NCI-H2171 (cell line): ENCODE results near the gene KLHL40.

Experiments used
- DNase-seq: peaks from one replicate; lab custom pipeline; 2025; lab: John Stamatoyannopoulos, UW

Gene KLHL40

GRCh38 chr3:42657675-42658074 lies 27.7 kb upstream of the KLHL40 start:
- DNase-seq: no peak

- no peak for DNase-seq
Measured at GRCh38 chr3:42658091-42658770, 27.1 kb upstream of the KLHL40 start.

- DNase-seq: no peak
Measured at GRCh38 chr3:42658771-42659390, 26.5 kb upstream of the KLHL40 start.

- DNase-seq: no peak
Measured at GRCh38 chr3:42659451-42660130, 25.7 kb upstream of the KLHL40 start.

- DNase-seq: no peak
Measured at GRCh38 chr3:42660131-42660715, 25.1 kb upstream of the KLHL40 start.

GRCh38 chr3:42660898-42661297 lies 24.4 kb upstream of the KLHL40 start:
- no peak for DNase-seq

GRCh38 chr3:42661593-42662022 lies 23.7 kb upstream of the KLHL40 start:
- no peak for DNase-seq

- DNase-seq: no peak
Measured at GRCh38 chr3:42662037-42662812, 23.1 kb upstream of the KLHL40 start.

- DNase-seq: no peak
Measured at GRCh38 chr3:42662813-42663535, 22.4 kb upstream of the KLHL40 start.

- DNase-seq: no peak
Measured at GRCh38 chr3:42663581-42664437, 21.5 kb upstream of the KLHL40 start.

- DNase-seq: no peak
Measured at GRCh38 chr3:42664438-42664803, 20.9 kb upstream of the KLHL40 start.

GRCh38 chr3:42665050-42665878 lies 20.1 kb upstream of the KLHL40 start:
- DNase-seq: no peak

- no peak for DNase-seq
Measured at GRCh38 chr3:42666022-42666421, 19.3 kb upstream of the KLHL40 start.

- no peak for DNase-seq
Measured at GRCh38 chr3:42666577-42666998, 18.7 kb upstream of the KLHL40 start.

- no peak for DNase-seq
Measured at GRCh38 chr3:42667096-42667522, 18.2 kb upstream of the KLHL40 start.

GRCh38 chr3:42667523-42668412 lies 17.6 kb upstream of the KLHL40 start:
- peak; percentile 81 for DNase-seq

- DNase-seq: no peak
Measured at GRCh38 chr3:42668413-42668760, 16.9 kb upstream of the KLHL40 start.

GRCh38 chr3:42668793-42669217 lies 16.5 kb upstream of the KLHL40 start:
- no peak for DNase-seq
